Keratinocyte (primary cell): Measurements from ENCODE around the gene ATPAF1.

Experiments
- CTCF ChIP-seq, 3 experiments: IDR thresholded peaks in 1 of 3; conservative IDR thresholded peaks in 1 of 3; optimal IDR thresholded peaks in 1 of 3; 2 replicates in 2 of 3; 3 replicates in 1 of 3; pipeline versions ENCODE3 to v1.5.1; 2011; ENCODE audit warnings: low read length in 3 of 3, mild to moderate bottlenecking in 3 of 3, moderate library complexity in 2 of 3, control low read depth in 1 of 3, inconsistent platforms in 1 of 3; ENCODE audit not compliant: insufficient read depth in 2 of 3; ENCODE audit errors: extremely low read depth in 1 of 3
- EZH2 ChIP-seq: IDR thresholded peaks from one replicate; pipeline ENCODE4 v1.6.1; 2012; ENCODE audit warnings: inconsistent platforms, mild to moderate bottlenecking, low read length, moderate library complexity

- TF ChIP-seq CTCF (optimal IDR thresholded peaks at IDR 0.05 in 1 of 3, IDR thresholded peaks at IDR 0.05 in 1 of 3, conservative IDR thresholded peaks at IDR 0.05 in 1 of 3; ENCODE audit: extremely low read depth in 1 of 3, insufficient read depth in 2 of 3, low read length in 3 of 3) (no peak), EZH2 (no peak)
These were observed 37.2 kb upstream of the ATPAF1 start for GRCh38 chr1:46705408-46705807.
